Astrocyte of the hippocampus (primary cell): ENCODE measurements around the gene LDB2.

Experiments
- DNase-seq: peaks from one replicate; pipeline ENCODE4 v3.0.0; 2011; ENCODE audit warnings: low read depth, low spot score

LDB2 gene

GRCh38 chr4:16758255-16758654 lies 140.2 kb downstream of the LDB2 start:
- no peak for DNase-seq

GRCh38 chr4:16757080-16757521 lies 141.3 kb downstream of the LDB2 start:
- DNase-seq: peak; percentile 23

- DNase-seq: no peak
Observed at GRCh38 chr4:16754104-16754503, 144.3 kb downstream of the LDB2 start.

- no peak for DNase-seq
Observed at GRCh38 chr4:16752150-16752549, 146.3 kb downstream of the LDB2 start.

- no peak for DNase-seq
Observed at GRCh38 chr4:16750882-16751642, 147.4 kb downstream of the LDB2 start.

GRCh38 chr4:16750216-16750615 lies 148.2 kb downstream of the LDB2 start:
- DNase-seq: no peak

GRCh38 chr4:16745887-16746286 lies 152.6 kb downstream of the LDB2 start:
- no peak for DNase-seq

GRCh38 chr4:16745009-16745635 lies 153.3 kb downstream of the LDB2 start:
- DNase-seq: peak; percentile 78

- DNase-seq: no peak
Observed at GRCh38 chr4:16741287-16741686, 157.2 kb downstream of the LDB2 start.

GRCh38 chr4:16739997-16740624 lies 158.3 kb downstream of the LDB2 start:
- DNase-seq: no peak

GRCh38 chr4:16738558-16738957 lies 159.9 kb downstream of the LDB2 start:
- DNase-seq: no peak

- DNase-seq: no peak
Observed at GRCh38 chr4:16733509-16733908, 164.9 kb downstream of the LDB2 start.

GRCh38 chr4:16732741-16733140 lies 165.7 kb downstream of the LDB2 start:
- DNase-seq: no peak

- DNase-seq: peak; percentile 60
Observed at GRCh38 chr4:16731776-16732380, 166.6 kb downstream of the LDB2 start.

- DNase-seq: no peak
Observed at GRCh38 chr4:16730522-16731205, 167.8 kb downstream of the LDB2 start.

- no peak for DNase-seq
Observed at GRCh38 chr4:16729336-16729735, 169.1 kb downstream of the LDB2 start.

GRCh38 chr4:16728849-16729248 lies 169.6 kb downstream of the LDB2 start:
- DNase-seq: no peak

GRCh38 chr4:16728111-16728510 lies 170.3 kb downstream of the LDB2 start:
- no peak for DNase-seq

- no peak for DNase-seq
Observed at GRCh38 chr4:16727218-16727617, 171.2 kb downstream of the LDB2 start.

- DNase-seq: no peak
Observed at GRCh38 chr4:16726368-16727050, 171.9 kb downstream of the LDB2 start.

- DNase-seq: no peak
Observed at GRCh38 chr4:16725252-16725651, 173.2 kb downstream of the LDB2 start.
